Sciatic nerve (tissue), 2 donors: ENCODE measurements around the gene ATP8A2. TPM values are rescaled to one million over a fixed set of nuclear protein-coding genes. Genes with fewer than 3 reads are reported as not detected.

Experiments
- ATAC-seq: fragments of 200-7000 bp; cut with Tn5 transposase; one replicate; pipeline ENCODE4 v1.9.1; 2020; ENCODE audit warnings: mild to moderate bottlenecking, moderate library complexity
- DNase-seq: peaks from one replicate; pipeline ENCODE4 v3.0.0-alpha.2; 2020; ENCODE audit warnings: low spot score
- intact Hi-C: fragments of 100-400 bp; cut with DNase I; formaldehyde crosslinking; loops from one replicate; pipeline ENCODE4 v1.14.2; 2022
- total RNA-seq: library from RNA; stranded (reverse); fragmentation: NEBNext Ultra II Directional; extraction: Animal tissue kit (Norgen Biotek cat#: 25700); gene quantifications from one replicate; pipeline ENCODE4 v1.2.1, GENCODE V29; 2021
- donor health status: DM: no; HTN: no; CAD: no.
- donor health status: DM: no; HTN: no; CAD: no.

Gene ATP8A2
- total RNA-seq, 1 donor from 2014 or later = 1.2 TPM

- DNase-seq (no peak), ATAC-seq (no peak)
- intact Hi-C loops = no loop called here
Measured at GRCh38 chr13:25874907-25875306, 503.1 kb downstream of the ATP8A2 start.

DNA sequence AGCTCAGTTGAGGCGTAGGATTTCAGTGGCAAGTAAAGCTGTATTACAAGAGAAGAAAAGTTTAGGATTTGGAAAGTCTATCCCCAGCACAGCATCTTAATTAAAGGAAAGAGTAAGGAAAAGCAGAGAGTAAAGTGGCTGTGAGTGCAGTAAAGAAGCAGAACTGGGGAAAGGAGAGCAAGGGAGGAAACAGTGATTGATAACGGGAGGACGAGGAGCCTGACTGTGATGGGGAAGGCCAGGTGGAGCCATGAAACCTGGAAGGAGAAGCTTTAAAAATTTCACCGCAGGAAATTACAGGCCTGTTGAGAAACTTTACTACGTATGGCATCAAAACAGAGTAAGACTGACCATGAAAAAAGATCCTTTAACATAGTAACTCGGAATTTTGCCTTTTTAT lies 504.5 kb downstream of the ATP8A2 start:
- intact Hi-C loops = no loop called here
- ATAC-seq (no peak), DNase-seq (no peak)

- DNase-seq (no peak), ATAC-seq (no peak)
- intact Hi-C loops = no loop called here
Measured at GRCh38 chr13:25879466-25879865, 507.7 kb downstream of the ATP8A2 start.

GRCh38 chr13:25881136-25881926 lies 509.6 kb downstream of the ATP8A2 start:
- intact Hi-C loops = no loop called here
- ATAC-seq (no peak), DNase-seq (no peak)

DNA sequence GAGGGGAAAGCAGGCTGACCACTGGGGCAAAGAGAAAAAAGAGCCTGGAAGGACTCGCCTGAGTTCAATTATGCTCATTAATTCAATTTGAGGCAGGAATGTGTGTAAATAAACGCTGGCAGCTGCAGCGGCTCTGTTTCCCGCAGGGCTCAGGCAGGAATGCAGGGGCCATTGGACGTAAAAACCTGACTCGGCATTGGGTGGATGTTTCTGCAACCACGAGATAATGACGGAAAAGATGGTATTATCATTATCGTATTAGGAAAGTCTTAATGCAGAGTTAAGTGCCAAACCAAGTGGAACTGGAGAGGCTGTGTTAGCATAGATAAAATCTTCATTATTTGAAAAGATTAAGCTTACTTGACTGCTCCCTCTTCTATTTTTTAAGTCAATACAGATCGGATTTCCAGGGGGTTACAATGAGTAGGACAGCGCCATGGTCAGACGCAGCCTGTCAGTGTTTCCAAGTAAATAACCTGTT lies 510.2 kb downstream of the ATP8A2 start:
- intact Hi-C loops = no loop called here
- peak; percentile 66 for ATAC-seq

GRCh38 chr13:25882466-25883357 lies 510.9 kb downstream of the ATP8A2 start:
- intact Hi-C loops = no loop called here
- peak; percentile 59 for ATAC-seq
- no peak for DNase-seq

More for the DNA sequence above, 510.2 kb downstream of the ATP8A2 start:
- no peak for DNase-seq

- intact Hi-C loops = no loop called here
- ATAC-seq (no peak), DNase-seq (no peak)
Measured at GRCh38 chr13:25885418-25885817, 513.6 kb downstream of the ATP8A2 start.

DNA sequence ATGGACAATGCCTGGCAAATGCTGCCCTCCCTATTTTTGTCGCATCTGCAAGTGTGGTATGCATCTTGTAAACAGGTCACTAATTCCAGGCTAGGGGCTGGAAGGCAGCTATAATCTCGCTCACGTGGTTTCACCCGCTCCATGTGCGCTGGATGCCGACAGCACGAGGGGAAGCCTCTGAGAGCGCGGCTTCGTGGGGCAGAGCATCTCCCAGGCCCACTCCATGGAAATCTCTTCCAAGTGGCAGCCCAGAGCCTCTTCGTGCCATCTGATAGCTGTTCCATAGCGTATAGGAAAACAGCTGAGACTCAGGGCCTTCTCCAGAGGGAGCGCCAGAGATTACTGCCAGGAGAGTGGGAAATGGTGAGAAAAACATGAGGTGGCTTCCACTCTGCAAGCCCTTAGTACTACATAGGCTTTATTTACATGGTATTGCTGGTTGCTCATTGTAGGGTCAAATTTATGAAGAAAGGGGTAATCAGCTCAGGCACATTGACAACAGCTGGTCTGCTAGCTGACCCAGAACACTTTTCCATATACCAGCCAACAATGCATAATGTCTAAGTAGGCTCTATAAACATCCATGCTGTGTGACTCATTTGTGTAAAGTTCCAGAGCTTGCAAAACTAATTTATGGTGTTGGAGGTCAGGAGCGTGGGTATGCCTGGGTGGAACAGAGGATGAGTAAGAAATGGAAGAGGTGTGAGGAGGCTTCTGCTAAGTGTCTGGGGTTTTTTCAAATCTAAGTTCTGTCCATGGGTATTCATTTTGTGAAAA lies 514.9 kb downstream of the ATP8A2 start:
- DNase-seq = no peak
- ATAC-seq = no peak
- intact Hi-C loops = no loop called here

DNA sequence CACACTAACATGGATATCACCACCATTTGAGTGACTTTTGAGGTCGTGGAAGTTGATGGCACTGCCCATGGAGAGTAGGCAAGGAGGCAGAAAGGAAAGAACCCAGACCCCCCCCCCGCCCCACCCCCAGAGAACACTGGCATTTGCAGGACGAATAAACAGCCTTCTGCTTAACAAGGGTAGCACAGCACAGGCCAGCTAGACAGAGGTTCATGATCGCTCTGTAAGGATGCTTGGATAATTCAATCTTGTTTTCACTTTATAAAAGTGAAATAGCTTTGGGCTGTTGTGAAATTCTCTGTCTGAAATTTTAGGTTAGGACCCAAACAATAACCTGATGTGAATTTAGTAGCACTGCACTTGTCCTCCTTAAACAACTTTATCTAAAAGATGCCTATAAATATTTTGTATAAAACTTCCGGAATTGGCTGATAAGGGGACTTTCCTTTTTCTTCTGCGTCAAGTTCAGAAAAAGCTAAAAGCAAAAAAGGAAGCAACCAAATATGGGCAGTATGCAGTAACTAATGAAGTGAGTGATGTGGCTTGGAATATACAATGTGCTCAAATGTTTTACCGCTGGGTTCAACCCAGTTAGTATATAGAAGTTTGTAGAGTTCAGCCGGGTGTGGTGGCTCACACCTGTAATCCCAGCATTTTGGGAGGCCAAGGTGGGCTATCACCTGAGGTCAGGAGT lies 516.3 kb downstream of the ATP8A2 start:
- DNase-seq (no peak), ATAC-seq (no peak)
- intact Hi-C loops = no loop called here

DNA sequence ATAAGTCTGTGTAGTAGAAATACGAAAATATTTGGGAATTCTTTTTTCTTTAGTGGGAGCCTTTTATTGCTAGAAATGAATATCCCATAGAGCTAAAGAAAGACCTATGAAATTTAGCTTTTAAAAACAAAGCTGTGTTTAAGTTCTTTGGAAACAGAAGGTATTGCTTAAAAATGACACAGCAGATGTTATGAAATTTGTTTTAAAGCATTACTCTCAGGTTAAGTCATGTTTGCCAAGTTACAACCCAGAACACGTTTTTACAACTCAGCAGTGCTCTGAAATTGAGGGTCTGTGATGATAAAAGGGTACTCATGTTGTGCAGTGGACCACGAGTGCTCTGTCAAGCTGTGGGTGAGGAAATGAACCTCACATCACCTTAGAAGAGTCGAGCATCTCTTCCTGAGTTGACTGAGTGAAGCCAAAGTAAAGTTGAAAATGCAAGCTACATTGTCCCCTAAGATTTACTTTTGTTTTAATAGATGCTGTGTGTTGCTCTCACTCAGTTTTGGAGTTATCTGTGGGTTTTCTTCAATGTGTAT lies 519.0 kb downstream of the ATP8A2 start:
- DNase-seq (no peak), ATAC-seq (no peak)
- intact Hi-C loops = no loop called here

DNA sequence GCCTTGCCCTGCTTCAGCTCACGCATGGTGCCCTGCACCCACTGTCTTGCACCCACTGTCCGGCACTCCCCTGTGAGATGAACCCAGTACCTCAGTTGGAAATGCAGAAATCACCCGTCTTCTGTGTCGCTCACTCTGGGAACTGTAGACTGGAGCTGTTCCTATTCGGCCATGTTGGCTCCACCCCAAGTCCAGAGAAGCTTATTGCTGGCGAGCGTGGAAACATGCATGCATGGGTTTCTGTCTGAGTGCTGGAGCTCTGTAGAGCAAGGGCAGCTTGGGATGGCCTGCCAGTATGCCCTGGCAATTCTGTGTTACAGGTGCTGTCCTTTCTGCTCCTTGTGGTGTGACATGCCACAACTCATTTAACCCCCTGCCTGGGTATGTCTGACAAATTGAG lies 527.2 kb downstream of the ATP8A2 start:
- ATAC-seq (no peak), DNase-seq (no peak)
- intact Hi-C loops = no loop called here

GRCh38 chr13:25899464-25899863 lies 527.7 kb downstream of the ATP8A2 start:
- ATAC-seq (no peak), DNase-seq (no peak)
- intact Hi-C loops = no loop called here

GRCh38 chr13:25899952-25900351 lies 528.2 kb downstream of the ATP8A2 start:
- intact Hi-C loops = no loop called here
- DNase-seq = no peak
- no peak for ATAC-seq

DNA sequence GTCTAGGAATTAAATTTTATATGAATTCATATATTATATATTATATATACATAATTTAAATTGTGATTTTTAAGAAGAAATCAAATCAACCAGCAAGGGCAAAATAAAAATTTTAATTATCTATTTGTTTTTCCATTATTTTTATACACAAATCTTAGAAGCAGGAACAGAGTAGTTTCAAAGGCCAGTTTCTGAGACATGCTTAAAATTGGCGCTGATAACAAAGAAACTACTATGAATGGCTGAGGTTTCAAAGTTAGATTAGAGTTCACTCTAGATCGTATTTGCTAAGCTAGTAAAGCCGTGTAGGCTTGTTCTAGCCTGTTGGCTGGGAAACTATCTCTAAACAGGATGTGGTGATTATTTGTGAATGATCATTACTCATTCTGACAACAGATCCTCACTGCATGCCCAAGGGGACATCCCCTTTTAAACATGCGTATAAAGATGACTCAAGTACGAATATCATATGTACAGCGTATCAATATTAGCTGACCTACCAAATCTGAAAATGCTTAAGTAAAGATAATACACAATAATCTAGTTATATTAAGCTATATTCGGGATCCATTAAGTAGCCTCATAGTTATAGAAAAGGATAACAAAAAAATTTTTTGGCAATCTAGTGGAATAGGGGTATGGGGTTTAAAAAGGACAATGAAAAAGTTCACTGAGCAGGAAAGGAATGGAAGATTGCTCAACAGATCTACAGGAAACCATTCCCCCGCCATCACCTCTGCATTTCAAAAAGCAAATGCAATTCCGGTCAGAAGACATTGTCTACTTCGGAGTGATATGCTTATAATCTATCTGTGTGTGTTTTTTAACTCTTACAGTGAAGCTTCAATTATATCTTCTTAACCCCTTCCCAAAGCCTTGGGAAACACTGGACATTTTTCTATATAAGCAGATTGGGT lies 529.9 kb downstream of the ATP8A2 start:
- peak; percentile 81 for ATAC-seq
- intact Hi-C loops = no loop called here
- no peak for DNase-seq

GRCh38 chr13:25902455-25902854 lies 530.7 kb downstream of the ATP8A2 start:
- ATAC-seq (no peak), DNase-seq (no peak)
- intact Hi-C loops = no loop called here

- intact Hi-C loops = no loop called here
- ATAC-seq = no peak
- DNase-seq = no peak
Measured at GRCh38 chr13:25902891-25903341, 531.1 kb downstream of the ATP8A2 start.

GRCh38 chr13:25904830-25905229 lies 533.1 kb downstream of the ATP8A2 start:
- intact Hi-C loops = no loop called here
- no peak for ATAC-seq

More at GRCh38 chr13:25904830-25905229, 533.1 kb downstream of the ATP8A2 start:
- DNase-seq = no peak
